Embryonic facial prominence (tissue), 1 donor: ENCODE data around the gene ISCA2.
"Not testable (repeated sequence)": the region's sequence is repeated elsewhere in the genome, so short reads cannot be mapped to it uniquely, and the experiment has no call there.

Experiments used
- DNase-seq: peaks from one replicate; pipeline ENCODE4 v3.0.0-alpha.2; 2016; ENCODE audit errors: extremely low spot score

The ISCA2 gene

DNA sequence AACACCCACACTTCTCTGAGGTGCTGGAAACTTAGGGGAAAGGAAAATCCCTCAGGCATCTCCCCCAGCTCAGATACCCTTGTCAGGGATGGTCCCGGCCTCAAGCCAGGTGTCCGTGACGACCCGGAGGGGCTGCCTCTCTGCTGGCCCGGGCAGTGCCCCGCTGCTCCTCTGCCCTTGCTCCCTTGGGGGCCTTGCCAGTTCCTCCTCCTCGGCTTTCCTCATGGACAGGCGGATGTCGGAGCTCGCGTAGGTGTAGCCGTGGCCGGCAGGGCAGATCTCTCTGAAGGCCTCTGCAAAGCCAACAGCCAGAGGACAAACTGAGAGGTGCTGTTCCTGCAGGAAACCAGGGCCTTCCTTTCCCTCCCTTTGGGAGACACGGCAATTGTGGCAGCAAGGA is 34.8 kb downstream of the ISCA2 start:
- DNase-seq, result no peak

DNA sequence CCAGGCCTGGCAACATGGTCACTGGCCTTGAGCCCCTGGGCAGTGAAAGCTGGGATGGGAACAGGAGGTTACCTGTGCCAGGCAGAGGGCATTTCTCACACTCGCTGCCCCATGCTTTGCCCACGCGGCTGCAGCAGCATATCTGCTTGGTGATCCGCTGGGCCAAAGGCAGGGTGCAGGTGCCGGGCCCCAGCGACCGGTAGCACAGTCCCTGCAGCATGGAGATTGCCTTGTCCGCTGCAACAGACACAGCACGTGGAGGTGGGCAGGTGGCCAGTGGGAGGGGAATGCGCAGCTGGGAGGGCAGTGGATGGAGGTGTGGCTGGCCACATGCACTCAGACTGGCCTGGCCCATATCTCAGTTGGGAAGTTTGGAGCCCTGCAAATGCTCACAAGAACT is 35.3 kb downstream of the ISCA2 start:
- DNase-seq, result no peak

DNA sequence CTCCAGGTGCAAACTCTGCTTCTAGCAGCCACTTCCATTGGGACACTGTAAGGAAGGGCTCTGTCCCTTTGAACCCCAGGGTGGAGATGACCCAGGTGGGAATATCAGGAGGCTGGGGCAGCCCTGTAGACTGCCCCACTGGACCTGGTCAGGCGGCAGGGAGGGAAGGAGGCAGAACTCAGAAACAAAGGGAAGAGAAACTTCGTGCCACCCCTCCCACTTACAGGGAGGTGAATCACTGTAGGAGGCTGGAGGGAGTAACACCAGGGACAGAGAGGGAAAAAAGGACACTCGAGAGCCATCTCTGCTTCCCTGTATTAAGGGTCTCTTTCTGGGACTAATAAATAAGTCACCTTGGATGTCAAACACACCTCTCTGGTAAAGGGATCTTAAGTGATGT is 37.4 kb downstream of the ISCA2 start:
- DNase-seq, result no peak

DNA sequence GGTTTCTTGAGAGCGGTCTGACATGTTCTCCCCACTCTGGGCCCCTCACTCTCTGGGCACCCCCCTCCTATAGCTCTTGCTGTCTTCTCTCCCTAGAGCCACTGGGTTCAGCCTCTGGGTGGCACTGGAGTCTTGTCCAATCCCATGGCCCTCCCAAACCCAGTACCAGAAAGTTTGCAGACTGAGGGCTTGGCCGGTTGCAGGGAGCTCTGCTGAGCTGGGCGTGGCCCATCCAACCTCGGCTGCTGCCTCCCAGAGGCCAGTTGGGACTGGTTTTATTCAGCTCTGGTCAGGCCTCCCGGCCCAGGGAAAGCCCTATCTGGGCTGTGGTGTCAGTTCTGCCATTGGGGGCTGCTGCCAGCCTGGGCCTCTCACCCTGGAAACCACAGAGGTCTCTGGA is 37.9 kb downstream of the ISCA2 start:
- no peak for DNase-seq

DNA sequence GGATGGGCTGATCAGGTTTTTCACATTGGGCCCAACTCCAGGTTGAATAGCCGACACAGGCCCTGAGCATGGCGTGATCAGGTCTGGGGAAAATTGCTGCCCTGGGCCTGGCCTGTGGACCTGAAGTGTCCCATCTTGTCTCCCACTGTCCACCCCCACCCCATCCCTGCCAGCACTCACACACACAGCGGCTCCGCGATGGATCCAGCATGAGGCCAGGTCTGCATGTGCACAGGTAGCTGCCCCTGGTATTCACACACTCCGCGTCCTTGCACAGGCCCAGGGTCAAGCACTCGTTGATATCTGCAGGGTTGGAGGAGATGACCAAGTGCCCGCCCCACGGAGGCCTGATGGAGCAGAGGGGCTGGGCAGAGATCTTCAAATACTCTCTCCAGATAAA is 38.7 kb downstream of the ISCA2 start:
- DNase-seq, result no peak

DNA sequence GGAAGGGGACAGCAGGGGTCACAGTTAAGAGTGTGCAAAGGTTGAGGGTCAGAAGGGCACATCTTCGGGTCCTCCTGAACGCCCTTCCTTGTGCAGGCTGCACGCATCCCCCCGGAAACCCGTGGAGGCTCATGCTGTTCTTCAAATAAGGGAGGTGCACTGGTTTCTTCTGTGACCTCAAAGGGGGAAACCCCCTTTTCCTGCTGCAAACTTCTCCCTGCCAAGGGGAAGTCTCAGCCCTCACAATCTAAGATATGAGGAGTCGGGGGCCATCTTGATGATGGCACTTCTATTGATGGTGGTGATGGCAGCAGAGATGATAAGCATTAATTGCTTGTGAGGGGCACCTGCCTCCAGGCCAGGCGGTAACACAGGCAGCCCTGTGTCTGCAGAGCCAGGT is 40.0 kb downstream of the ISCA2 start:
- no peak for DNase-seq

DNA sequence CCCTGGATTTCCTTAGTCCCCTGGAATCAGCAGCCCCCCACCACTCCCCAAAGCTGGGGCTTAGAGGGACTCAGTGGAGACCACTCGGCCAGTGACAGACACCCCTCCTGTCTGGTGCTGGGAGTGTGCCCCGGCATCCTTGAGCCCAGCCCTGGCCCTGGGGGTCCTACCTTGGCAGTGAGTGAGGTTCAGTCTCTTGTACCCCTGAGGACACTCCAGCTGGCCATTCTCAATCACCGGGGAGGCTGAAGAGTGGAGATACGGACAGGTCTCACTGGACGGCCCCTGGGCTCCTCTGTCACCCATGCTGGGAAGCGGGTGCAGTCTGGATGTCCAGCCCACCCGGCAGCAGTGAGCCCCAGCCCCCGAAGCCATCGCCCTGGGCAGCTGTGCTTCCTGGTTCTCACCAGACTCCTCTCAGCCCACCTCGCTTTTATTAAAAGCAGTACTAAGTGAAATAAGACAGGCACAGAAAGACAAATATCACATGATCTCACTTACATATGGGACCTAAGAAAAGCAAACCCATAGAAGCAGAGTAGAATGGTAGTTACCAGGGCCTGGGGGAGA is 42.3 kb downstream of the ISCA2 start:
- no peak for DNase-seq

DNA sequence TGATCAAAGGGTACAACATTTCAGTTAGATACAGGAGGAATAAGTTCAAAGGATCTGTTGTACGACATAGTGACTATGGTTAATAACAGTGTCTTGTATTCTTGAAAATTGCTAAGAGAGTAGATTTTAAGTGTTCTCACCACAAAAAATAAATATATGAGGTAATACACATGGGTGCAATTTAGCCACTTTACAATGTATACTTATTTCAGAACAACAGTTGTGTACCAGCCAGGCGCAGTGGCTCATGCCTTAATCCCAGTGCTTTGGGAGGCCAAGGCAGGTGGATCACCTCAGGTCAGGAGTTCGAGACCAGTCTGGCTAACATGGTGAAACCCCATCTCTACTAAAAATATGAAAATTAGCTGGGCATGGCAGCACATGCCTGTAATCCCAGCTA is 42.8 kb downstream of the ISCA2 start:
- not testable (repeated sequence) for DNase-seq

DNA sequence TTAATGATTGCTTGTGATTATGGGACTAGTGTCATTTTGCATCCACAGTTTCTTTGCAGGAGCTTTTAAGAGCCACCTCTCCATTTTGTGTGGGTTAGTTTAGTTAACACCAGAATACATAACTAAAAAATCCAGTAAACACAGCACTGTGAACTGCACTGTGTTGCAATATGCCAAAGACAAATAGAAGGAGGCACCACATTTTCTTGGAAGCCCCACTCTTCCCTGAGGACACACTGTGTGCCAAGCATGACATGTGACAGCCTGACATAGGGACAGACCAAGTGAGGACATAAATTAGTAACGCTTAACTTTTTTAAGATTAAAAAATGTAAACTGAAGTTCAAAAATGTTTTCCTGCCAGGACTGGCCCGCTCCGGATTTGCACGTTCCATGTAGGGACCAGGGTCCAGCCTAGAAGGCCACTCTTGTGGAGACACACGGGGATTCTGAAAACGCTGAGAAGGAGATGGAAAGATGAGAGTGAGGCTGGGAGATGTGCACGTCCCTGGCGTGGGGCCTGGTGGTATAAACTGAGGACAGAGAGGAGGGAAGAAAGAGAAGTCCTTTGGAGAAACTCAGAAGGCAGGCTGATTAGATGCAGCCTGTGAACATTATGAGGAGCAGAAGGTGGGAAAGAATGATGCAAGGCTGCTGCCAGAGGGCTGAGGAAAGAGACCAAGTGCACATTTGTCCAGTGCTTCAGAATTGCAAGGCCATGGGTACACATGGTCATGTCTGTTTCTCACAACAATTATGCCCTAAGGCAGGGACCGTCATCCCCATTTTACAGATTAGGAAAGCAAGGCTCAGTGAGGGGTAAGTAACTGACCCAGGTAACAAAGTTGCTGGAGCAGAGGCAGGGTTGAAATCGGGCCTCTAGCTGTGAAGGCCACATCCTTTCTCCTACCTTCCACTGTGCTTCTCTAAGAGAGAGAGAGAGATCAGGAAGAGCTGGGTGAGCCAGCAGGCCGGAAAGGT is 45.1 kb downstream of the ISCA2 start:
- DNase-seq, result no peak

DNA sequence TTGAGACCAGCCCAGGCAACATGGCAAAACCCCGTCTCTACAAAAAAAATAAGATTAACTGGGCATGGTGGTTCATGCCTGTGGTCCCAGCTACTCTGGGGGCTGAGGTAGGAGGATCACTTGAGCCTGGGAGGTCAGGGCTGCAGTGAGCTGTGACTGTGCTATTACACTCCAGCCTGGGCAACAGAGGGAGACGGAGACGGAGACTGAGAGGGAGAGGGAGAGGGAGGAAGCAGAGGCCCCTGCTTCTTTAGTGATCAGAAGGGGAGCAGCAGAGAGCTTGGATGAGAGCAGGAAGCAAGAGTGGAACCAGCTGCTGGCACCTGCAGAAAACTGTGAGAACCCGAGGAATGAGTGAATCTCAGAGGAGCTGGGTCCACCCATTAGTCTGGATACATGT is 45.9 kb downstream of the ISCA2 start:
- DNase-seq, result no peak

DNA sequence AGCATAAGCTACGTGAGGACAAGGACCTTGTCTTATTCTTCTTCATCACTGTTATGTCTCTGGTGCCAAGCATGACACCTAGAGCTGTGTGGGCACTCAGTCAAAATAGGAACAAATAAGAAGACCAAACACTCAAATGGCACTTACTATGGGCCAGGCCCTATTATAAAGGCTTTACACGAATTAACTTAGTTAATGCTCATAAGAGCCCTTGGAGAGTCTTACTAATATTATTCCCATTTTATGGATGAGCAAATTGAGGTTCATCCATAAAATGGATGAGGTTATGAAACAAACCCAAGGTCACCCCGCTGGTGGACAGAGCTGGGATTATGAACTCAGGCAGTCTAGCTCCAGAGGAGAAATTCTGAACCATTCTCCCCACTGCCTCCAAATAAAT is 47.7 kb downstream of the ISCA2 start:
- no peak for DNase-seq

DNA sequence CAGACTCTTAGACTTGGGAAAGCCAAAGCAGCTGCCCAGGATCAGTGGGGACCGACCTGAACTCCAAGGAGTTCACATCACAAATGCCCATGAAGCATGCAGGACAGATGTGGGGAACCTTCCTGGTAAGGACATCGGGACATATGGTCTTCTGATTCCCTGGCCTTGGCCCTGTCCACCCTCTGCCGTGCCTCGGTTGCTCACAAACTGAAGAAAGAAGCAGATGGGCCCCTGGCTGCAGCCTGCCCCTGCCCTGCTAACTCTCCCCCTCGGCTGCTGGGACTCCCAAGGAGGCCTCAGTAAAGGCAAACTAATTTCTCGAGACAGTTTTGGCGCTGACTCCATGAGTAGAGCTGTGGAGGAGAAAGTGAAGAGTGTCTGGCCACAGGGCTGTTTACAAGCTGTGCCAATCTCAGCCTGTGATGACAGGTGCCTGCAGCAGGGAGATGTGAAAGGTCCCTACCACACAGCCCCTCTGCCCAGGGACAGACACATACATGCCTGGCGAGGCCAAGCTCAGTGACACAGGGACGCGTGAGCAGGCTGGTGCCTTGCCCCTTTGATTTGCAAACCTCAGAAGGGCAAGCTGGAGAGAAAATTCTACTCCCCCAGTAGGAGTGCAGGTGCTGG is 48.6 kb downstream of the ISCA2 start:
- no peak for DNase-seq

DNA sequence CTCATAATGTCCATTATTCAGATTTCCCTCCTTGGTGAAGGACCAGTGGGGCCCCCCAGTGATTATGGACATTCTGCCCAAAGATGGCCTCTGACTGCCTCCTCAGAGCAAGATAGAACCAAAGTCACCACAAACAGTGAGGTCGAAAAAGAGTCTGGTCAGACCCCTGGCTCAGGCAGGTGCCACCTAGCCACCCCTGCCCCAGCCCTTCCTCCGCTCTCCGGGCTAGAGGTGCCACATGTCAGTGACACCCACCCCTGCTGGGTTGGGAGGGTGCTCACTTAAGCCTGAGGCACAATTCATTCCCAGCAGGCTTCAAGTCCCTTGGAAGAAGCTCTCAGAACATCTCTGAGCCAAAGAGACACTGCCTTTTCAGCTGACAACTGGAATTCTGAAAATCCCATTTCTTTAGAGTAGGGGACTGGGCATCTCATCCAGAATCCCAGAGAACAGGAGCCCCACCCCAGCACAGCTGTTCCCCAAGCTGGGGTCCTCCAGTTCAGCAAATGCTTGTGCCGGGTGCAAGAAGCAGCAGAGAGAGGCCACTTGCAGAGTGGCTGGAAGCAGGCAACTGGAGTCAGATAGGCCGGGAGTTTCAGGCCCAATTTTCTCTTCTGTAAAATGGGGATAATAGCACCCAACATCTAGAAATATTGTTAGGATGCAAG is 50.3 kb downstream of the ISCA2 start:
- no peak for DNase-seq

DNA sequence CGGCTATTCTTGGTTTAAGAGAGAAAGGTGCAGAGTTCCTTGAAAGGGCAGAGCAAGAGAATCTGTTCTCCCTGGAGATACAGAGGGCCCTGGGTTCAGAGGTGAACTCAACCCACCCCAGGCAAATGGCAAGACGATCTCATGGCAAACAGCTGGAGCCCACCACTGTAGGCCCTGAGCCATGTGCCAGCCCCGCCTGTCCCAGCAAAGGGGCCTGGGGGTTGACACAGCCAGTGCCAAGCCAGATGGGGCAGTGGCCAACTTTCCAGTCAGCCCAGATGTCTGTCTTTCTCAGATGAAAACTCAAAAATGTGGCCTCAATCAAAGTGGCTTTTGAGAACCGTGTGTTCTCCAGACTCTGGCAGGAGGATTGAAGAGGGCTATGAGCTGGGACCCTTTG is 51.8 kb downstream of the ISCA2 start:
- DNase-seq, result no peak

DNA sequence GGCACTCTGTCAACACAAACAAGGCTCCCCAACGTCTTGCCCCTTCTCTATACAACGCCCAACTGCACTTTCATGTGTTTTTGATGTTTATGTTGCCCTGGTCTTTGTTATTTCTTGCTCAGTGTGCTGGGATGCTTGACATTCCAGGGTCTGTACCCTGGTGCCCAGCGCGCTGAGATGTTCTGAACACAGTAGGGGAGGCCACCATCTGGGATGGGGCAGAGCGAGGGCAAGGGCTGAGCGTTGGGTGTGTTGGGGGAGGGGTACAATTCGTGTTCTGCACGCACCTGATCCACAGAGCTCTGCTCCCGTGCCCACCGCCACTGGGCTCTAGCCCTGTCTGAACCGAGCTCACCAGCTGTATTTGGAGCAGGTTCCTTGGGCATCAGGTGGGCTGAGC is 52.9 kb downstream of the ISCA2 start:
- no peak for DNase-seq
